AG04449 (cell line): ENCODE measurements around the gene CDCA5.

Experiments used
- CTCF ChIA-PET: fragments of 350-600 bp; formaldehyde crosslinking; extraction: SDS; loops from one replicate; lab custom pipeline; 2021; ENCODE audit warnings: antibody characterized with exemption; lab: Yijun Ruan, JAX
- POLR2A ChIA-PET: fragments of 400-600, 350-600 bp; formaldehyde crosslinking; extraction: SDS; loops from one replicate; lab custom pipeline; 2020; ENCODE audit warnings: antibody characterized with exemption, inconsistent platforms; lab: Yijun Ruan, JAX
- DNase-seq: peaks from one replicate; pipeline ENCODE4 v3.0.0-alpha.2; 2010; ENCODE audit warnings: low read depth, low spot score
- H3K4me3 ChIP-seq: 2 replicates; pipeline ENCODE4 v1.5.1; 2011; ENCODE audit warnings: low read depth, mild to moderate bottlenecking, control low read depth, low read length
- TF ChIP-seq, protein P1 (sequence below): IDR thresholded peaks from one replicate; pipeline ENCODE4 v1.5.1; 2011; ENCODE audit warnings: mild to moderate bottlenecking, moderate library complexity, low read length, control low read depth, inconsistent platforms; ENCODE audit not compliant: insufficient read depth; ENCODE audit errors: missing control alignments

The CDCA5 gene

DNA sequence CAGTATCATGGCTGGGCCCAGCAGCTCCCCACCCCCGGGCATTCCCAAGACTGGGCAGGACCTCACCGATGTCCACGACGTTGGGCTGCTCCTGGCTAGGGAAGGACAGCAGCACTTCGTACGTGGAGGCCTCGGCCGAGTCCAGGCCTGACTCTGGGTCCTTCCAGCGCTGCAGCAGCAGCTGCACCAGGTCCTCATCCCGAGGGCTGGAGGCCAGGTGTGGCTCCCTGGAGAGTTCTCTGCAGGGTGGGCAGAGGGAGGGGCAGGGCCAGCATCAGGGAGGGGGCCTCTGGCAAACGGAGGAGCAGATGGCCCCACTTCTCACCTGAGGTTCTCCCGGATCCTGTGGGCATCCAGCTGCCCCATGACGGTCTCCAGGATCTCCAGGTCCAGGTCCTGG is 25.8 kb downstream of the CDCA5 start:
- no peak overlapping the region for H3K4me3 ChIP-seq
- TF ChIP-seq, protein P1, sequence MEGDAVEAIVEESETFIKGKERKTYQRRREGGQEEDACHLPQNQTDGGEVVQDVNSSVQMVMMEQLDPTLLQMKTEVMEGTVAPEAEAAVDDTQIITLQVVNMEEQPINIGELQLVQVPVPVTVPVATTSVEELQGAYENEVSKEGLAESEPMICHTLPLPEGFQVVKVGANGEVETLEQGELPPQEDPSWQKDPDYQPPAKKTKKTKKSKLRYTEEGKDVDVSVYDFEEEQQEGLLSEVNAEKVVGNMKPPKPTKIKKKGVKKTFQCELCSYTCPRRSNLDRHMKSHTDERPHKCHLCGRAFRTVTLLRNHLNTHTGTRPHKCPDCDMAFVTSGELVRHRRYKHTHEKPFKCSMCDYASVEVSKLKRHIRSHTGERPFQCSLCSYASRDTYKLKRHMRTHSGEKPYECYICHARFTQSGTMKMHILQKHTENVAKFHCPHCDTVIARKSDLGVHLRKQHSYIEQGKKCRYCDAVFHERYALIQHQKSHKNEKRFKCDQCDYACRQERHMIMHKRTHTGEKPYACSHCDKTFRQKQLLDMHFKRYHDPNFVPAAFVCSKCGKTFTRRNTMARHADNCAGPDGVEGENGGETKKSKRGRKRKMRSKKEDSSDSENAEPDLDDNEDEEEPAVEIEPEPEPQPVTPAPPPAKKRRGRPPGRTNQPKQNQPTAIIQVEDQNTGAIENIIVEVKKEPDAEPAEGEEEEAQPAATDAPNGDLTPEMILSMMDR: no peak
- CTCF ChIA-PET: interaction anchor here (0.8 to 1.5 kb wide), 2 partner anchors 9 to 16 kb away, joined by 3 to 4 read pairs; no protein-coding TSS in a partner anchor
- no peak for DNase-seq
- POLR2A ChIA-PET: no interaction called here

DNA sequence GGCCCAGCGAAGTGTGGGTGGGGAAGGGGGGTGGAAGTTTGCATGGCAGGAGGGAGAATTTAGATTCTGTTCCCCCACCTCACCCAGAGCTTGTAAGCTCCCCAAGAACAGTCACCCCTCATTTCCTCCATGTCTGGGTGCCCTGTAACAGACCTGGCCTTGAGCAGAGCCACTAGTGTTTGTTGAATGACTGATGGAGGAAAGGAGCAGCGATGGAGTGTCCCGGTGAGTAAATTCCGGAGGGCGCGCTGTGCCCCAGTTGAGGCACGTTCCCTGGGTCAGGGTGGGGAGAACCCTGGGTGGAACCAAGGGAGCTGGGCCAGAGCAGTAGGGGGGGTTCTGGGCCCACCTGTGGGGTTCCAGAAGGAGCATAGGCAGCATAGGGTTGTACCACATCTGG is 26.3 kb downstream of the CDCA5 start:
- H3K4me3 ChIP-seq: no peak overlapping the region
- CTCF ChIA-PET: interaction anchor here (1.5 kb wide), 2 partner anchors 9 to 43 kb away, joined by 4 to 5 read pairs; partner anchors contain the start of gene ARL2
- no peak for DNase-seq
- POLR2A ChIA-PET: no interaction called here
- TF ChIP-seq, protein P1: no peak

DNA sequence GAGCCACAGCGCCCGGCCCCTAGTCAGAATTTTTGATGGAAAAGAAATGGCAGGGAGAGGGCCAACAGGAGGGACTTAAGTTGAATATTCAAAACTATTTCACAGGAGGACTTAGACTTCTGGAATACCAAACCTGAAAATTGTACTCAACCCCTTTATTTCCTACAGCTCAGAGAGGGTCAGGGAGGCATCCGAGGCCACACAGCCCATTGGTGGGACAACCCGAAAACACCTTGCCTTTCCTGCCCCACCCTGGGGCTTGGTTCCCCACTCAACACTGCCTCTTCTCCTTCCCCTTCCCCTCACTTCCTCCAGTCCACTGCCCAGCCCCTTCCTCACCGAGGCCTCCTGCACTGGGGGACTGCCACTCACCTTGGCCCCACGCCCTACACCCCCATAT is 26.8 kb downstream of the CDCA5 start:
- no peak for DNase-seq
- POLR2A ChIA-PET: no interaction called here
- no peak overlapping the region for H3K4me3 ChIP-seq
- CTCF ChIA-PET: interaction anchor here (1.5 kb wide), 2 partner anchors 8 to 43 kb away, joined by 4 to 5 read pairs; partner anchors contain the start of gene ARL2
- TF ChIP-seq, protein P1: no peak

DNA sequence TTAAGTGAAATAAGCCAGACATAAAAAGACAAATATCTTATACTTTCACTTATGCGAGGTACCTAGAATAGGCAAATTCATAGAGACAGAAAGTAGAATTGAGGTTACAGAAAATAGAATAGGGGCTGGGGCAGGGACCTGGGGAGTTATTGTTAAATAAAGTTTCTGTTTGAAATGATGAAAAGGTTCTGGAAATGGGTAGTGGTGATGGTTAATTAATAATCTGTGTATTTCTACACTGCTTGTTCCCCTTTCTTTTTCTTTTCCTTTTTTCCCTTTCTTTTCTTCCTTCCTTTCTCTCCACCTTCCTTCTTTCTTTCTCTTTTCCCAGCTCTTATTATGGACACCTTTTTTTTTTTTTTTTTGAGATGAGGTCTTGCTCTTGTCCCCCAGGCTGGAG is 28.3 kb downstream of the CDCA5 start:
- TF ChIP-seq, protein P1: no peak
- ChIA-PET POLR2A (no interaction called here), CTCF (interaction anchor here (1.1 kb wide), 1 partner anchor 23 kb away, joined by 5 read pairs; no protein-coding TSS in a partner anchor)
- DNase-seq: no peak
- H3K4me3 ChIP-seq: no peak overlapping the region

DNA sequence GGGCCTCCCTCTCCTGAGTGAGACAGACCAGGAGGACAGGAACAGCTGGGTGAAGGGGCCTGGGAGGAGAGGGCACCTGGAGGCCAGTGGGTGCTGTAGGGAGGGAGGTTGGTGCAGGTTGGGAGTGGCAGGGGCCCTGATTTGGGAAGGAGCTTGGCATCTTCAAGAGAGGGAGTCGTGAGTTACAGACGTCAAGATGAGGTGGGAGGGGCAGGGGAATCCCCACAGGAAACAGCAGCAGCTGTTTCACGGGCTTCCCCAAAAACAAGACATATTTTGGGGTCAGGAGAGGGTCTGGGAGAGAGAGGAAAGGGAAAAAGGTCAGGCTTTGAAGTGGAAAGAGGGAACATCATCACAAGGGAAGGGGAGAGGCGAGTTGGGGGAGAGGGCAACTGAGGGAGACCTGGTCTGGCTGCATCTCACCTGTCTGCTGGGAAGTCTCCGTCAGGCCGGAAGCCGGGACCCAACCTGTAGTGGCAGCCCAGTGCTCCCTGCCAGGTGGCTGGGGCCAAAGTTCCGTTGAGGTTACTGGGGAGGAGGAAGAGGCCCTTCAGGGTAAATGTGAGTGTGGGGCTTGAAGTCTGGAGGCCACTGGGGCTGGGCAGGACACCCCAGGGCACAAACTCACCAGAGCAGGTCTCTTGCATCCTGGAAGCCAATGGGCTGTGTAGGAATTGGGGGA is 29.9 kb downstream of the CDCA5 start:
- POLR2A ChIA-PET: interaction anchor here (0.9 kb wide), 1 partner anchor 31 kb away, joined by 3 read pairs; no protein-coding TSS in a partner anchor
- DNase-seq: no peak
- CTCF ChIA-PET: no interaction called here

DNA sequence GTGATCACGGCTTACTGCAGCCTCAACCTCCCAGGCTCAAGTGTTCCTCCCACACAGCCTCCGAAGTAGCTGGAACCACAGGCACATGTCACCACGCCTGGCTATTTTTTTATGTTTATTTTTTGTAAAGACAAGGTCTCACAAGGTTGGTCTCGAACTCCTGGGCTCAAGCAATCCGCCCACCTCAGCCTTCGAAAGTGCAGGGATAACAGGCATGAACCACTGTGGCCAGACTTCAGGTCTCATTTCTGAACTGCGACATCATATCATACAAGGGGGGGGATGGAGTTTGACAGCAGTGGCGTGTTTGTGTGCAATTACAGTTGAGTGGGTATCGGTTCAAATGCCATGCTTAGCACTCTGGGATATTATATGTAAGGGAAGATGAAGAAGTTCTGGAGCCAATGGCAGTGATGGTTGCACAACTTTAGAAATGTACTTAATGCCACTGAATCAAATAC is 32.4 kb downstream of the CDCA5 start:
- POLR2A ChIA-PET: no interaction called here
- H3K4me3 ChIP-seq: no peak overlapping the region
- CTCF ChIA-PET: no interaction called here
- no peak for DNase-seq
- TF ChIP-seq, protein P1: no peak

More for the DNA sequence above, 29.9 kb downstream of the CDCA5 start:
- H3K4me3 ChIP-seq: no peak overlapping the region
- TF ChIP-seq, protein P1: no peak
